ENCODE results near the gene VIPR2.
"Not testable (repeated sequence)": the region's sequence is repeated elsewhere in the genome, so short reads cannot be mapped to it uniquely, and the experiment has no call there.

The VIPR2 gene

GRCh38 chr7:159102681-159103381, 41.8 kb downstream of the VIPR2 start:
- Histone ChIP-seq H2AFZ (ENCODE audit: insufficient read depth, low read length, poor library complexity) (no peak overlapping the region), H2BK120ac (ENCODE audit: insufficient read depth, low read length, poor library complexity) (no peak overlapping the region), H4K91ac (ENCODE audit: low read depth, low read length) (no peak overlapping the region), H3K79me2 (ENCODE audit: control insufficient read depth, insufficient read depth, low read length, poor library complexity) (no peaks in the 10 kb centered on the region), H3K79me1 (ENCODE audit: low read length) (no peaks in the 10 kb centered on the region), H3K4me2 (ENCODE audit: low read length) (no peak overlapping the region), H3K4ac (ENCODE audit: low read depth, low read length) (no peak overlapping the region), H3K27ac (ENCODE audit: low read depth, low read length) (no peak overlapping the region), H3K14ac (ENCODE audit: low read length) (no peak overlapping the region), H3K23ac (ENCODE audit: low read length) (no peak overlapping the region), H3K36me3 (ENCODE audit: control insufficient read depth in 1 of 2, insufficient read depth in 2 of 2, low read length in 2 of 2) (no peaks in the 10 kb centered on the region), H3K18ac (ENCODE audit: low read length) (no peak overlapping the region), H3K9ac (ENCODE audit: low read length) (no peak overlapping the region), H3K9me3 (ENCODE audit: insufficient read depth, low read depth, low read length) (peaks cover 13% of the 10 kb centered on the region), H3K27me3 (ENCODE audit: insufficient read depth, low read length) (peaks cover 4% of the 10 kb centered on the region), H4K12ac (ENCODE audit: low read depth, low read length) (no peak overlapping the region), H4K8ac (ENCODE audit: low read depth, low read length) (no peak overlapping the region), H3K4me1 (ENCODE audit: control insufficient read depth in 1 of 2, insufficient read depth in 2 of 2, low read length in 2 of 2) (no peaks in the 10 kb centered on the region), H3K4me3 (ENCODE audit: low read depth, low read length) (no peak overlapping the region), H2BK12ac (ENCODE audit: low read length) (no peak overlapping the region), H2AK5ac (ENCODE audit: low read length) (no peak overlapping the region), H2BK5ac (ENCODE audit: low read depth, low read length, poor library complexity) (no peak overlapping the region)
- WGBS (ENCODE audit: extremely low coverage, insufficient coverage, insufficient read length): no CpG with 5 or more reads among the region's 14 CpGs
- DNase-seq: no peak

GRCh38 chr7:159101661-159102091, 43.0 kb downstream of the VIPR2 start:
- not testable (repeated sequence) for H3K4me3 ChIP-seq (ENCODE audit: low read depth, low read length); H2AK5ac ChIP-seq (ENCODE audit: low read length); H3K4ac ChIP-seq (ENCODE audit: low read depth, low read length); H3K27me3 ChIP-seq (ENCODE audit: insufficient read depth, low read length); H3K79me2 ChIP-seq (ENCODE audit: control insufficient read depth, insufficient read depth, low read length, poor library complexity); H3K18ac ChIP-seq (ENCODE audit: low read length); H3K27ac ChIP-seq (ENCODE audit: low read depth, low read length); H4K8ac ChIP-seq (ENCODE audit: low read depth, low read length); H3K79me1 ChIP-seq (ENCODE audit: low read length); H4K91ac ChIP-seq (ENCODE audit: low read depth, low read length); H3K4me2 ChIP-seq (ENCODE audit: low read length); H3K4me1 ChIP-seq (ENCODE audit: control insufficient read depth in 1 of 2, insufficient read depth in 2 of 2, low read length in 2 of 2); H3K14ac ChIP-seq (ENCODE audit: low read length); H3K23ac ChIP-seq (ENCODE audit: low read length); H2BK12ac ChIP-seq (ENCODE audit: low read length); DNase-seq; H3K9ac ChIP-seq (ENCODE audit: low read length); H2BK120ac ChIP-seq (ENCODE audit: insufficient read depth, low read length, poor library complexity); H3K36me3 ChIP-seq (ENCODE audit: control insufficient read depth in 1 of 2, insufficient read depth in 2 of 2, low read length in 2 of 2); H4K12ac ChIP-seq (ENCODE audit: low read depth, low read length); H2BK5ac ChIP-seq (ENCODE audit: low read depth, low read length, poor library complexity); H2AFZ ChIP-seq (ENCODE audit: insufficient read depth, low read length, poor library complexity)
- H3K9me3 ChIP-seq (ENCODE audit: insufficient read depth, low read depth, low read length): peaks cover 13% of the 10 kb centered on the region
- no CpG with 5 or more reads among the region's 42 CpGs for WGBS (ENCODE audit: extremely low coverage, insufficient coverage, insufficient read length)

GRCh38 chr7:159101083-159101395, 43.6 kb downstream of the VIPR2 start:
- H3K4me1 ChIP-seq (ENCODE audit: control insufficient read depth in 1 of 2, insufficient read depth in 2 of 2, low read length in 2 of 2); H2BK12ac ChIP-seq (ENCODE audit: low read length); H3K18ac ChIP-seq (ENCODE audit: low read length); H3K79me2 ChIP-seq (ENCODE audit: control insufficient read depth, insufficient read depth, low read length, poor library complexity); H3K27me3 ChIP-seq (ENCODE audit: insufficient read depth, low read length); DNase-seq; H2BK120ac ChIP-seq (ENCODE audit: insufficient read depth, low read length, poor library complexity); H4K12ac ChIP-seq (ENCODE audit: low read depth, low read length); H4K91ac ChIP-seq (ENCODE audit: low read depth, low read length); H3K23ac ChIP-seq (ENCODE audit: low read length); H2AK5ac ChIP-seq (ENCODE audit: low read length); H3K79me1 ChIP-seq (ENCODE audit: low read length); H3K14ac ChIP-seq (ENCODE audit: low read length); H3K27ac ChIP-seq (ENCODE audit: low read depth, low read length); H3K4me2 ChIP-seq (ENCODE audit: low read length); H2AFZ ChIP-seq (ENCODE audit: insufficient read depth, low read length, poor library complexity); H3K4me3 ChIP-seq (ENCODE audit: low read depth, low read length); H3K36me3 ChIP-seq (ENCODE audit: control insufficient read depth in 1 of 2, insufficient read depth in 2 of 2, low read length in 2 of 2); H4K8ac ChIP-seq (ENCODE audit: low read depth, low read length); H3K9ac ChIP-seq (ENCODE audit: low read length); H2BK5ac ChIP-seq (ENCODE audit: low read depth, low read length, poor library complexity); H3K4ac ChIP-seq (ENCODE audit: low read depth, low read length): not testable (repeated sequence)
- H3K9me3 ChIP-seq (ENCODE audit: insufficient read depth, low read depth, low read length): peaks cover 13% of the 10 kb centered on the region
- no CpG with 5 or more reads among the region's 33 CpGs for WGBS (ENCODE audit: extremely low coverage, insufficient coverage, insufficient read length)

GRCh38 chr7:159100281-159101082, 44.2 kb downstream of the VIPR2 start:
- H3K4me2 ChIP-seq (ENCODE audit: low read length); H3K14ac ChIP-seq (ENCODE audit: low read length); H3K4me3 ChIP-seq (ENCODE audit: low read depth, low read length); H2AFZ ChIP-seq (ENCODE audit: insufficient read depth, low read length, poor library complexity); H4K91ac ChIP-seq (ENCODE audit: low read depth, low read length); H3K4ac ChIP-seq (ENCODE audit: low read depth, low read length); H3K79me1 ChIP-seq (ENCODE audit: low read length); H3K4me1 ChIP-seq (ENCODE audit: control insufficient read depth in 1 of 2, insufficient read depth in 2 of 2, low read length in 2 of 2); H3K18ac ChIP-seq (ENCODE audit: low read length); H2BK5ac ChIP-seq (ENCODE audit: low read depth, low read length, poor library complexity); H3K9ac ChIP-seq (ENCODE audit: low read length); H4K12ac ChIP-seq (ENCODE audit: low read depth, low read length); H2AK5ac ChIP-seq (ENCODE audit: low read length); H3K36me3 ChIP-seq (ENCODE audit: control insufficient read depth in 1 of 2, insufficient read depth in 2 of 2, low read length in 2 of 2); H2BK12ac ChIP-seq (ENCODE audit: low read length); H3K27ac ChIP-seq (ENCODE audit: low read depth, low read length); H4K8ac ChIP-seq (ENCODE audit: low read depth, low read length); H3K27me3 ChIP-seq (ENCODE audit: insufficient read depth, low read length); H2BK120ac ChIP-seq (ENCODE audit: insufficient read depth, low read length, poor library complexity); DNase-seq; H3K23ac ChIP-seq (ENCODE audit: low read length); H3K79me2 ChIP-seq (ENCODE audit: control insufficient read depth, insufficient read depth, low read length, poor library complexity): not testable (repeated sequence)
- H3K9me3 ChIP-seq (ENCODE audit: insufficient read depth, low read depth, low read length): peaks cover 13% of the 10 kb centered on the region
- no CpG with 5 or more reads among the region's 37 CpGs for WGBS (ENCODE audit: extremely low coverage, insufficient coverage, insufficient read length)

All from trophoblast cell (in vitro differentiated cells and primary cell).